GM10248 (cell line): ENCODE measurements around the gene ZNF3.

Experiments used
- CTCF ChIA-PET: fragments of 300-600 bp; sonication (Branson Sonifier 250); formaldehyde crosslinking; extraction: SDS; loops from one replicate; lab custom pipeline; 2021; ENCODE audit warnings: antibody characterized with exemption; lab: Yijun Ruan, JAX
- POLR2A ChIA-PET: fragments of 350-650 bp; sonication (Branson Sonifier 250); formaldehyde crosslinking; extraction: SDS; loops from one replicate; lab custom pipeline; 2020; ENCODE audit warnings: antibody characterized with exemption; lab: Yijun Ruan, JAX
- DNase-seq: peaks from one replicate; pipeline ENCODE4 v3.0.0; 2012; ENCODE audit errors: extremely low spot score
- CTCF ChIP-seq: IDR thresholded peaks from 2 replicates; pipeline ENCODE4 v1.5.1; 2012; ENCODE audit warnings: mild to moderate bottlenecking, low read depth; ENCODE audit errors: extremely low read depth, missing control alignments, control extremely low read depth

Gene ZNF3

GRCh38 chr7:100035876-100036275 is 45.6 kb downstream of the ZNF3 start:
- DNase-seq: no peak
- POLR2A ChIA-PET: no interaction called here
- no peak for TF ChIP-seq CTCF
- CTCF ChIA-PET: interaction anchor here (0.9 kb wide), 1 partner anchor 56 kb away, joined by 4 read pairs; no protein-coding TSS in a partner anchor

- no peak for DNase-seq
- ChIA-PET CTCF (no interaction called here), POLR2A (no interaction called here)
- TF ChIP-seq CTCF: no peak
Measured at GRCh38 chr7:100034871-100035510, 46.5 kb downstream of the ZNF3 start.

GRCh38 chr7:100033526-100033925 is 48.0 kb downstream of the ZNF3 start:
- CTCF ChIA-PET: interaction anchor here (1.2 kb wide), 1 partner anchor 14 kb away, joined by 3 read pairs; no protein-coding TSS in a partner anchor
- DNase-seq: no peak
- no peak for TF ChIP-seq CTCF
- POLR2A ChIA-PET: no interaction called here

- POLR2A ChIA-PET: interaction anchor here (0.5 to 0.6 kb wide), 2 partner anchors 16 to 80 kb away, joined by 3 read pairs; no protein-coding TSS in a partner anchor
- TF ChIP-seq CTCF: no peak
- DNase-seq: no peak
- CTCF ChIA-PET: interaction anchor here (1.1 kb wide), 1 partner anchor 13 kb away, joined by 3 read pairs; no protein-coding TSS in a partner anchor
Measured at GRCh38 chr7:100029596-100029995, 51.9 kb downstream of the ZNF3 start.

GRCh38 chr7:100027197-100027596 is 54.3 kb downstream of the ZNF3 start:
- ChIA-PET CTCF (interaction anchor here (1.1 to 1.2 kb wide), 3 partner anchors 16 to 47 kb away, joined by 3 read pairs; no protein-coding TSS in a partner anchor), POLR2A (interaction anchor here (0.6 kb wide), 2 partner anchors 19 to 689 kb away, joined by 3 read pairs; no protein-coding TSS in a partner anchor)
- no peak for DNase-seq
- TF ChIP-seq CTCF: no peak

GRCh38 chr7:100024020-100024619 is 57.4 kb downstream of the ZNF3 start:
- CTCF ChIA-PET: interaction anchor here (1.3 kb wide), 1 partner anchor 34 kb away, joined by 3 read pairs; no protein-coding TSS in a partner anchor

More at GRCh38 chr7:100024020-100024619, 57.4 kb downstream of the ZNF3 start:
- POLR2A ChIA-PET: no interaction called here
- DNase-seq: no peak
- no peak for TF ChIP-seq CTCF
